Thyroid gland (tissue), 4 donors: Measurements from ENCODE around the gene USP49.

ENCODE experiments used
- CTCF ChIP-seq, 6 experiments: fragments of 200-600 bp in 3 of 6; fragments of 450-650 bp in 3 of 6; sonication (generic) in 3 of 6; IDR thresholded peaks; one replicate each; pipeline ENCODE4 v1.5.1; 2016 to 2019; ENCODE audit warnings: antibody characterized with exemption in 6 of 6, mild to moderate bottlenecking in 2 of 6, inconsistent platforms in 1 of 6, moderate library complexity in 1 of 6
- POLR2A ChIP-seq, 2 donors: fragments of 450-650 bp; IDR thresholded peaks; one replicate each; pipeline ENCODE4 v1.6.1; 2017; ENCODE audit warnings: antibody characterized with exemption in 2 of 2, mild to moderate bottlenecking in 2 of 2, moderate library complexity in 1 of 2

GRCh38 chr6:41878246-41878645 is 16.9 kb downstream of the USP49 start:
- TF ChIP-seq CTCF (IDR thresholded peaks at IDR 0.05) (no peak), POLR2A (IDR thresholded peaks at IDR 0.05) (no peak)
